Type B pancreatic cell (in vitro differentiated cells): ENCODE measurements around the gene TMED3. TPM values are rescaled to one million over a fixed set of nuclear protein-coding genes. Genes with fewer than 3 reads are reported as not detected.
A peak's percentile ranks its signal among the peaks of the same experiment; 100 is the strongest.

Experiments
- DNase-seq: peaks from one replicate; pipeline ENCODE4 v3.0.0; 2021; ENCODE audit warnings: mixed read lengths; ENCODE audit not compliant: unreplicated experiment; ENCODE audit errors: extremely low spot score
- H3K27ac Mint-ChIP-seq: 2 replicates; pipeline ENCODE4 v1.8.0; 2021; ENCODE audit warnings: mild to moderate bottlenecking, mixed read lengths
- H3K27me3 Mint-ChIP-seq: 2 replicates; pipeline ENCODE4 v1.8.0; 2021; ENCODE audit warnings: mixed read lengths
- H3K36me3 Mint-ChIP-seq: 2 replicates; pipeline ENCODE4 v1.8.0; 2021; ENCODE audit warnings: mixed read lengths
- H3K4me1 Mint-ChIP-seq: one replicate; pipeline ENCODE4 v1.8.0; 2021; ENCODE audit warnings: mixed read lengths; ENCODE audit not compliant: unreplicated experiment
- H3K4me3 Mint-ChIP-seq: 2 replicates; pipeline ENCODE4 v1.8.0; 2021; ENCODE audit warnings: mild to moderate bottlenecking, mixed read lengths
- H3K9me3 Mint-ChIP-seq: 2 replicates; pipeline ENCODE4 v1.8.0; 2021; ENCODE audit warnings: mixed read lengths
- total RNA-seq: library from RNA; stranded (reverse); gene quantifications from 2 replicates; pipeline ENCODE4 v1.2.1, GENCODE V29; 2021; ENCODE audit warnings: low replicate concordance
- TF ChIP-seq, protein P1 (sequence below): fragments of 200-600 bp; sonication (generic); conservative IDR thresholded peaks from 2 replicates; pipeline ENCODE4 v1.5.0; 2021; ENCODE audit warnings: antibody characterized with exemption, mild to moderate bottlenecking

Gene TMED3
- total RNA-seq, 1 donor from 2014 or later, result 87.6 TPM

DNA sequence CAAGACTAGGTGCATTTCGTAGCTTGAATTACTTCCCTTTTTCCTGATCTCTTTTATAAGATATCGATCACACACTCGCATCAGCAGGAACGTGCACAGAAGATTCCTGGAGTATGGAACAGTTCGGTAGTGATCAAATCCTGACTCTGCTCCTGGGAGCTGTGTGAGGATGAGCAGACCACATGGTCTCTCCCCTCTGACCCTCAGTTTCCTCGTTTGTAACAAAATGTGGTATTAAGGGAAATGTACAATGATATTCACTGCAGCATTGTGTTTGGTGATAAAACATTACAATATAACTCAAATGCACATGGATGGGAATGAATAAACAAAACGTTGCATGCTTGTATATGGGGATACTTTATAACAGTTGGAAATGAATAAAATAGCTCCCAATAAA, 26.7 kb downstream of the TMED3 start:
- TF ChIP-seq, protein P1, sequence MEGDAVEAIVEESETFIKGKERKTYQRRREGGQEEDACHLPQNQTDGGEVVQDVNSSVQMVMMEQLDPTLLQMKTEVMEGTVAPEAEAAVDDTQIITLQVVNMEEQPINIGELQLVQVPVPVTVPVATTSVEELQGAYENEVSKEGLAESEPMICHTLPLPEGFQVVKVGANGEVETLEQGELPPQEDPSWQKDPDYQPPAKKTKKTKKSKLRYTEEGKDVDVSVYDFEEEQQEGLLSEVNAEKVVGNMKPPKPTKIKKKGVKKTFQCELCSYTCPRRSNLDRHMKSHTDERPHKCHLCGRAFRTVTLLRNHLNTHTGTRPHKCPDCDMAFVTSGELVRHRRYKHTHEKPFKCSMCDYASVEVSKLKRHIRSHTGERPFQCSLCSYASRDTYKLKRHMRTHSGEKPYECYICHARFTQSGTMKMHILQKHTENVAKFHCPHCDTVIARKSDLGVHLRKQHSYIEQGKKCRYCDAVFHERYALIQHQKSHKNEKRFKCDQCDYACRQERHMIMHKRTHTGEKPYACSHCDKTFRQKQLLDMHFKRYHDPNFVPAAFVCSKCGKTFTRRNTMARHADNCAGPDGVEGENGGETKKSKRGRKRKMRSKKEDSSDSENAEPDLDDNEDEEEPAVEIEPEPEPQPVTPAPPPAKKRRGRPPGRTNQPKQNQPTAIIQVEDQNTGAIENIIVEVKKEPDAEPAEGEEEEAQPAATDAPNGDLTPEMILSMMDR, result no peak
- Mint-ChIP-seq H3K27me3 (no peaks in the 10 kb centered on the region), H3K9me3 (no peaks in the 10 kb centered on the region), H3K4me1 (peaks cover 13% of the 10 kb centered on the region), H3K4me3 (no peak overlapping the region), H3K27ac (no peak overlapping the region), H3K36me3 (no peaks in the 10 kb centered on the region)
- no peak for DNase-seq

DNA sequence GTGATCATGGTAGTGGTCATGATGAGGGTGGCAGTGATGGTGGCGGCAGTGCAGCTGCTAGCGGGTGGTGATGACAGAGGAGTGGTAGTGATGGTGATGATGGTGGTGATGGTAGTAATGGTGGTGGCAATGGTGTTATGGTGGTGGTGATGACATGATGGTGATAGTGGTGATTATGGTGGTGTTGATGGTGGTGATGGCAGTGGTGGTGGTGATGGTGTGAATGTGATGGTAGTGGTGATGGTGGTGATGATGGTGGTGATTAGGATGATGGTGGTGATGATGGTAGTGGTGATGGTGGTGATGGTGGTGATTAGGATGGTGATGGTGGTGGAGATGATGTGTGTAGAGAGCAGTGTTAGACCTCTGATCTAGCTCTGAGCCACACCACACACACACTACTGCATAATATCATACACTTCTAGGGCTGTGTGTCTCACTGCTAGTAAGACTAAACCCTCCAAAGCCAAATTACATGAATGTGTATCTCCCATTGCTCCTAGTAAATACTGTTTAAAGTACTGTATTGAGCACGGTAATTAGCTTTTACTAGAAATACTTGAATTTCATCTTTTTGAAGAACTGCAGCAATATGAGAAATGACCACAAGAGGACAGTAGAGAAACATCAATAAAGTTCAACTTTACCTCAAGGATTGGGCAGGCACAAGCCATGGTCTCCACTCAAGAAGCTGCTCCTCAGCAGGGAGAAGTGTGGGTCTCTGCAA, 28.8 kb downstream of the TMED3 start:
- TF ChIP-seq, protein P1, result peak; percentile 85
- no peaks in the 10 kb centered on the region for H3K36me3 Mint-ChIP-seq
- no peaks in the 10 kb centered on the region for H3K27me3 Mint-ChIP-seq
- no peak overlapping the region for H3K4me3 Mint-ChIP-seq
- no peak overlapping the region for H3K27ac Mint-ChIP-seq
- H3K9me3 Mint-ChIP-seq, result no peaks in the 10 kb centered on the region
- DNase-seq, result no peak
- peaks cover 9% of the 10 kb centered on the region for H3K4me1 Mint-ChIP-seq

DNA sequence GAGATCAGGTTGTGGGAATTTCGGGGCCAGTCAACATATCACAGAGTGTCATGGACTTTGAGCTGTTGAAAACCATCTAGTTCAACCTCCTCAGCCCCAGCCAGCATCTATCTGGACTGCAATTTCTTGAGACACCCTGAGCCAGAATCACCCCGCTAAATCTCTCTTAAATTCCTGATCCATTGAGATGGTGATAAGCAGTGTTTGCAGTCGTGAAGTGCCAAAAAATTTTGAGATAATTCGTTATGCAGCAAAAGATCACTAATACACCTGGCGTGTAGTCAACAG, 29.3 kb downstream of the TMED3 start:
- no peaks in the 10 kb centered on the region for H3K9me3 Mint-ChIP-seq
- H3K4me1 Mint-ChIP-seq, result peaks cover 5% of the 10 kb centered on the region
- TF ChIP-seq, protein P1, result peak; percentile 17
- no peak overlapping the region for H3K4me3 Mint-ChIP-seq
- no peaks in the 10 kb centered on the region for H3K27me3 Mint-ChIP-seq
- H3K36me3 Mint-ChIP-seq, result no peaks in the 10 kb centered on the region
- no peak for DNase-seq
- H3K27ac Mint-ChIP-seq, result no peak overlapping the region

- no peak for DNase-seq
- TF ChIP-seq, protein P1, result no peak
- no peak overlapping the region for H3K4me3 Mint-ChIP-seq
- H3K27me3 Mint-ChIP-seq, result no peaks in the 10 kb centered on the region
- no peaks in the 10 kb centered on the region for H3K9me3 Mint-ChIP-seq
- peaks cover 5% of the 10 kb centered on the region for H3K4me1 Mint-ChIP-seq
- no peak overlapping the region for H3K27ac Mint-ChIP-seq
- H3K36me3 Mint-ChIP-seq, result no peaks in the 10 kb centered on the region
Observed at GRCh38 chr15:79341396-79341795, 30.5 kb downstream of the TMED3 start.

DNA sequence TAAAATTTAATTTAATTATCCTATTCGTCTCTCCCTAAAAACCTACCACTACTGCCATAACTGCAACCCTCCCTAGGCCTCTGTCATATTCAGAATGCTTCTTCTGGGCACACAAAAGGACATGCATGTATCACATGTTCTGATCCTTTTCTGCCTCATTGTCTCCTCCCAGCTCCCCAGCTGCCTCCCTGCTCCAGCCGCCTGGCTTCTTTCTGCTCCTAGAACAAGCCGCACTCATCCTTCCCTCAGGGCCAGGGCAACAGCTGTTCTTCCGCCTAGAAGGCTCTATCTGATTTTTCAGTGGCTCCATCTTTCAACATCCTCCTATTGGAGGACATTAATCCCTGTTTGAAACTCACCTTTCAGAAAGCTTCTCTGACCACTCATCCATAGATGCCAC, 38.6 kb downstream of the TMED3 start:
- DNase-seq, result no peak
- TF ChIP-seq, protein P1, result no peak
- Mint-ChIP-seq H3K4me1 (no peaks in the 10 kb centered on the region), H3K36me3 (no peaks in the 10 kb centered on the region), H3K27ac (no peak overlapping the region), H3K9me3 (no peaks in the 10 kb centered on the region), H3K27me3 (no peaks in the 10 kb centered on the region), H3K4me3 (no peak overlapping the region)

DNA sequence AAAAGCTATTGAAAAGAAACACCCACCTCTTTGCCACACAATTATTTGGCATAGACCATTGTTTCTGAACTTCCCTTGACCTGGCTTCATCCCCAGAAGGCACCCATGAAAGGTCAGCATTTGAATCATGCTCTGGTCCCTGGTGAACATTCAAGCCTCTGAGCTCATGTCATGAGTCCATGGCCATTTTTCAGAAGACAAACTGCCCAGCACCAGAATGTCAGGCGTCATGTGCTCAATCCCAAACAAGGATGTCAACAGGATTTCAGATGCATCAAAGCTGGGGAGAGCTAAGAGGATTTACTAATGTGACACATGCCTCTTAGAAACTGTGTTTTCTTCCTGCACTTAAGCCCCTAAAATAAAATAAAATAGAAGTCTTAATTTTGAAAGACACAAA, 41.3 kb downstream of the TMED3 start:
- no peaks in the 10 kb centered on the region for H3K9me3 Mint-ChIP-seq
- no peaks in the 10 kb centered on the region for H3K4me1 Mint-ChIP-seq
- no peak overlapping the region for H3K4me3 Mint-ChIP-seq
- DNase-seq, result no peak
- TF ChIP-seq, protein P1, result no peak
- no peak overlapping the region for H3K27ac Mint-ChIP-seq
- no peaks in the 10 kb centered on the region for H3K36me3 Mint-ChIP-seq
- no peaks in the 10 kb centered on the region for H3K27me3 Mint-ChIP-seq
